ENCODE data around the gene UBE2Q2.

DNA sequence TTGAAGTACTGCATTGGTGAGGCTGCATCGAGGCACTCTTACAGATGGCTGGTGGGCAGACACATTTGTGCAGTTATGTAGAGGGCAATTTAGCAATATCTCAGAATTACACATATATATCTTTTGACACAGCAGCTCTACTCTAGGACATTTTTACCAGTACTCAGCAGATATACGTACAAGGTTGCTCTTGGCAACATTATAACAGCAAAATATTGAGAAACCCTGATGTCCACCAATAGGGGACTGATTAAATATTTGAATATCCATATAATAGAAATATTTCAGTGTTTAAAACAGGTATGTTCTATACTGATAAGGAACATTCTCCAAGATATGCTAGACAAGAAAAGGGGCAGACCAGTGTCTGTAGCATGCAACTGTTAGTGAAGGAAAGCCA, 52.5 kb downstream of the UBE2Q2 start:
- TF ChIP-seq CTCF (conservative IDR thresholded peaks at IDR 0.05 in 1 of 2, IDR thresholded peaks at IDR 0.05 in 1 of 2; ENCODE audit: extremely low read depth in 1 of 2, insufficient read depth in 1 of 2, low read depth in 1 of 2, low read length in 2 of 2) (no peak), EZH2 (IDR thresholded peaks at IDR 0.05; ENCODE audit: borderline replicate concordance, low read length) (no peak)

All from mammary epithelial cell (primary cell).